Smooth muscle cell (in vitro differentiated cells): Measurements from ENCODE around the gene BCL2L12. TPM values are rescaled to one million over a fixed set of nuclear protein-coding genes. Genes with fewer than 3 reads are reported as not detected.

Source experiments
- DNase-seq: peaks from one replicate; lab custom pipeline; 2025; ENCODE audit not compliant: unreplicated experiment; lab: John Stamatoyannopoulos, UW
- H2AFZ ChIP-seq: fragments of 200-600 bp; sonication (generic); 2 replicates; pipeline ENCODE4 v1.6.0; 2016; ENCODE audit warnings: antibody characterized with exemption, low read depth, mild to moderate bottlenecking
- H3F3A ChIP-seq: fragments of 200-600 bp; sonication (generic); 2 replicates; pipeline ENCODE4 v1.6.0; 2017; ENCODE audit warnings: antibody characterized with exemption, low read depth
- H3K27ac ChIP-seq: fragments of 200-600 bp; sonication (generic); 2 replicates; pipeline ENCODE4 v1.5.1; 2016; ENCODE audit warnings: low read depth, mild to moderate bottlenecking
- H3K27me3 ChIP-seq: fragments of 200-600 bp; sonication (generic); 2 replicates; pipeline ENCODE4 v1.6.1; 2016; ENCODE audit warnings: low read depth, mild to moderate bottlenecking
- H3K36me3 ChIP-seq: fragments of 200-600 bp; sonication (generic); 2 replicates; pipeline ENCODE4 v1.5.1; 2016; ENCODE audit warnings: low read depth
- H3K4me1 ChIP-seq: fragments of 200-600 bp; sonication (generic); 2 replicates; pipeline ENCODE4 v1.5.1; 2016; ENCODE audit warnings: low read depth
- H3K4me2 ChIP-seq: fragments of 200-600 bp; sonication (generic); 2 replicates; pipeline ENCODE4 v1.6.0; 2016; ENCODE audit warnings: mild to moderate bottlenecking
- H3K4me3 ChIP-seq: fragments of 200-600 bp; sonication (generic); 2 replicates; pipeline ENCODE4 v1.5.1; 2016; ENCODE audit warnings: mild to moderate bottlenecking
- H3K79me2 ChIP-seq: fragments of 200-600 bp; sonication (generic); 2 replicates; pipeline ENCODE4 v1.6.0; 2016; ENCODE audit warnings: low read depth, mild to moderate bottlenecking
- H3K9ac ChIP-seq: fragments of 200-600 bp; sonication (generic); 2 replicates; pipeline ENCODE4 v1.6.0; 2016; ENCODE audit warnings: low read depth
- H3K9me3 ChIP-seq: fragments of 200-600 bp; sonication (generic); replicated peaks from 2 replicates; pipeline ENCODE4 v1.5.1; 2016; ENCODE audit warnings: low read depth
- H4K20me1 ChIP-seq: fragments of 200-600 bp; sonication (generic); 2 replicates; pipeline ENCODE4 v1.6.0; 2016; ENCODE audit warnings: low read depth
- CTCF ChIP-seq: fragments of 200-600 bp; sonication (generic); IDR thresholded peaks from 2 replicates; pipeline ENCODE4 v1.5.1; 2017; ENCODE audit warnings: borderline replicate concordance, mild to moderate bottlenecking, antibody characterized with exemption; ENCODE audit not compliant: insufficient read depth, poor library complexity, severe bottlenecking
- WGBS: methylation state at CpG from one replicate; pipeline ENCODE4 v1.1.7; 2016; ENCODE audit warnings: low lambda C conversion rate; 5-methylcytosine and 5-hydroxymethylcytosine counted together
- polyA plus RNA-seq: library from polyadenylated mRNA; unstranded; fragments of >200 nt; fragmentation: Nextera tagmentation; extraction: Ambion mirVana; gene quantifications from 2 replicates; pipeline ENCODE4 v1.2.1, GENCODE V29; 2016
- total RNA-seq: library from RNA; depleted of rRNA; stranded (reverse); fragments of >200 nt; gene quantifications from 2 replicates; pipeline ENCODE4 v1.2.3, GENCODE V29; 2014

BCL2L12 gene
- total and polyA plus RNA-seq, 2 experiments from 2014 or later: 10.8 to 34.0 TPM

DNA sequence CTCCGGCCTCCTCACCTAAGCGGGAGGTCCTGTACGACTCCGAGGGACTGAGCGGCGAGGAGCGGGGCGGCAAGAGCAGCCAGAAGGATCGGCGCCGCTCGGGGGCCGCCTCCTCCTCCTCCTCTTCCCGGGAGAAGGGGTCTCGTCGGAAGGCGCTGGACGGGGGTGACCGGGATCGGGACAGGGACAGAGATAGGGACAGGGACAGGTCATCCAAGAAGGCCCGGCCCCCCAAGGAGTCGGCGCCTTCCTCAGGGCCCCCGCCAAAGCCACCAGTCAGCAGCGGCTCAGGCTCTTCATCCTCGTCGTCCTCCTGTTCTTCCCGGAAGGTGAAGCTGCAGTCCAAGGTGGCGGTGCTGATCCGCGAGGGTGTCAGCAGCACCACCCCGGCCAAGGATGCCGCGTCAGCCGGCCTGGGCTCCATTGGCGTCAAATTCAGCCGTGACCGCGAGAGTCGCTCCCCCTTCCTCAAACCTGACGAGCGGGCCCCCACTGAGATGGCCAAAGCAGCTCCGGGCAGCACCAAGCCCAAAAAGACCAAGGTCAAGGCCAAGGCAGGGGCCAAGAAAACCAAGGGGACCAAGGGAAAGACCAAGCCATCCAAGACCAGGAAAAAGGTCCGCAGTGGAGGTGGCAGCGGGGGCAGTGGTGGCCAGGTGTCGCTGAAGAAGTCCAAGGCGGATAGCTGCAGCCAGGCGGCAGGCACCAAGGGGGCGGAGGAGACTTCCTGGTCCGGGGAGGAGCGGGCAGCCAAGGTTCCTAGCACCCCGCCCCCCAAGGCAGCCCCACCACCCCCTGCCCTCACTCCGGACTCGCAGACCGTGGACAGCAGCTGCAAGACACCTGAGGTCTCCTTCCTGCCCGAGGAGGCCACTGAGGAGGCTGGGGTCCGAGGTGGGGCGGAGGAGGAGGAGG, 12.9 kb upstream of the BCL2L12 start:
- H3K9ac ChIP-seq: no peak overlapping the region
- no peaks in the 10 kb centered on the region for H3K9me3 ChIP-seq
- no peaks in the 10 kb centered on the region for H3K27me3 ChIP-seq
- no peaks in the 10 kb centered on the region for H3K4me1 ChIP-seq
- no peak overlapping the region for H3K4me3 ChIP-seq
- H4K20me1 ChIP-seq: peaks cover 36% of the 10 kb centered on the region
- no peak overlapping the region for H3K27ac ChIP-seq
- no peak overlapping the region for H2AFZ ChIP-seq
- 97% methylated on average over 51 of the region's 58 CpGs for WGBS
- H3K79me2 ChIP-seq: peaks cover 10% of the 10 kb centered on the region
- no peak overlapping the region for H3K4me2 ChIP-seq
- no peaks in the 10 kb centered on the region for H3K36me3 ChIP-seq
- no peak for TF ChIP-seq CTCF
- DNase-seq: no peak
- H3F3A ChIP-seq: no peaks in the 10 kb centered on the region

- TF ChIP-seq CTCF: no peak
- Histone ChIP-seq H3K9me3 (no peaks in the 10 kb centered on the region), H3K4me3 (no peak overlapping the region), H2AFZ (no peak overlapping the region), H3K27ac (no peak overlapping the region), H3K4me2 (no peak overlapping the region), H3K36me3 (no peaks in the 10 kb centered on the region), H3K27me3 (no peaks in the 10 kb centered on the region), H3K9ac (no peak overlapping the region), H3K79me2 (peaks cover 6% of the 10 kb centered on the region), H4K20me1 (peaks cover 34% of the 10 kb centered on the region), H3F3A (no peaks in the 10 kb centered on the region), H3K4me1 (no peaks in the 10 kb centered on the region)
- WGBS: 96% methylated on average over 13 of the region's 13 CpGs
- DNase-seq: no peak
These were observed 12.3 kb upstream of the BCL2L12 start for GRCh38 chr19:49653466-49653806.

DNA sequence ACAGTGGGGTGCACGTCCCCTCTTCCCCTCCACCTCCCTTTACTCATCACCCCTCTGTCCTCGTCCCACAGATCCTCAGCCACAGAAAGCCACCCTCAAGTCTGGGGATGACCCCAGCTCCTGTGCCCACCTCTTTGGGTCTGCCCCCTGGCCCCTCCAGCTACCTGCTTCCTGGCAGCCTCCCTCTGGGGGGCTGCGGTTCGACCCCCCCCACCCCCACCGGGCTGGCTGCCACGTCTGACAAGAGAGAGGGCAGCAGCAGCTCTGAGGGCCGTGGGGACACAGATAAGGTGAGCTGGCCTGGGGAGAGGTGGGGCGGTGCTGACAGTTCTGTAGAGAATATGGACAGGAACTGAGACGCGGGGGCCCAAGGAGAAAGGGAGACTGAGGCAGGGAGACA, 11.2 kb upstream of the BCL2L12 start:
- WGBS: 98% methylated on average over 10 of the region's 10 CpGs
- H3K36me3 ChIP-seq: no peaks in the 10 kb centered on the region
- DNase-seq: no peak

More for the DNA sequence above, 11.2 kb upstream of the BCL2L12 start:
- Histone ChIP-seq H3K4me2 (no peak overlapping the region), H3K9me3 (no peaks in the 10 kb centered on the region), H3K27ac (no peak overlapping the region), H3K4me3 (no peak overlapping the region), H3K79me2 (no peaks in the 10 kb centered on the region), H4K20me1 (peaks cover 23% of the 10 kb centered on the region), H2AFZ (no peak overlapping the region), H3K27me3 (no peaks in the 10 kb centered on the region), H3K9ac (no peak overlapping the region), H3K4me1 (no peaks in the 10 kb centered on the region), H3F3A (no peaks in the 10 kb centered on the region)
- no peak for TF ChIP-seq CTCF
